NCI-H2107 treated with DMSO at 0.1 percent for 48 hours (cell line): Measurements from ENCODE around the gene APLP2.
A peak's percentile ranks its signal among the peaks of the same experiment; 100 is the strongest.

ENCODE experiments used
- DNase-seq: peaks from one replicate; lab custom pipeline; 2025; ENCODE audit not compliant: unreplicated experiment; lab: John Stamatoyannopoulos, UW

APLP2 gene

GRCh38 chr11:130114726-130115125 lies 45.0 kb downstream of the APLP2 start:
- no peak for DNase-seq

GRCh38 chr11:130115218-130115617 lies 45.5 kb downstream of the APLP2 start:
- DNase-seq = peak; percentile 1

- no peak for DNase-seq
Observed at GRCh38 chr11:130118165-130118564, 48.5 kb downstream of the APLP2 start.

- no peak for DNase-seq
Observed at GRCh38 chr11:130118636-130119387, 49.1 kb downstream of the APLP2 start.

GRCh38 chr11:130120045-130120444 lies 50.4 kb downstream of the APLP2 start:
- no peak for DNase-seq

GRCh38 chr11:130121445-130121978 lies 51.8 kb downstream of the APLP2 start:
- no peak for DNase-seq

GRCh38 chr11:130122141-130122575 lies 52.5 kb downstream of the APLP2 start:
- no peak for DNase-seq

- DNase-seq = no peak
Observed at GRCh38 chr11:130123414-130124040, 53.8 kb downstream of the APLP2 start.

GRCh38 chr11:130124096-130124495 lies 54.4 kb downstream of the APLP2 start:
- DNase-seq = no peak

GRCh38 chr11:130125638-130126037 lies 55.9 kb downstream of the APLP2 start:
- no peak for DNase-seq

GRCh38 chr11:130126516-130126915 lies 56.8 kb downstream of the APLP2 start:
- no peak for DNase-seq

- no peak for DNase-seq
Observed at GRCh38 chr11:130127509-130127908, 57.8 kb downstream of the APLP2 start.

- DNase-seq = no peak
Observed at GRCh38 chr11:130128626-130129025, 58.9 kb downstream of the APLP2 start.

- no peak for DNase-seq
Observed at GRCh38 chr11:130129922-130130321, 60.2 kb downstream of the APLP2 start.

- peak; percentile 68 for DNase-seq
Observed at GRCh38 chr11:130131961-130132850, 62.5 kb downstream of the APLP2 start.

- DNase-seq = no peak
Observed at GRCh38 chr11:130133716-130134115, 64.0 kb downstream of the APLP2 start.

- no peak for DNase-seq
Observed at GRCh38 chr11:130136107-130136506, 66.4 kb downstream of the APLP2 start.

- DNase-seq = no peak
Observed at GRCh38 chr11:130137999-130138398, 68.3 kb downstream of the APLP2 start.

GRCh38 chr11:130139401-130139800 lies 69.7 kb downstream of the APLP2 start:
- DNase-seq = no peak

GRCh38 chr11:130141561-130142341 lies 72.1 kb downstream of the APLP2 start:
- DNase-seq = no peak

GRCh38 chr11:130144141-130144540 lies 74.4 kb downstream of the APLP2 start:
- no peak for DNase-seq
